Measurements from ENCODE around the gene C19orf67.

- TF ChIP-seq CTCF (IDR thresholded peaks at IDR 0.05) (no peak), POLR2A (IDR thresholded peaks at IDR 0.05) (no peak), POLR2AphosphoS5 (IDR thresholded peaks at IDR 0.05) (no peak), EP300 (IDR thresholded peaks at IDR 0.05) (no peak)
Measured at GRCh38 chr19:14054721-14055120, 30.9 kb downstream of the C19orf67 start.
